ENCODE results near the gene CSRNP3.

- TF ChIP-seq E2F8 (IDR thresholded peaks at IDR 0.05; ENCODE audit: low read depth, partially characterized antibody) (no peak), NR2C2 (IDR thresholded peaks at IDR 0.05; ENCODE audit: borderline replicate concordance, control insufficient read depth, insufficient read length, low read depth) (no peak), MAX (IDR thresholded peaks at IDR 0.05; ENCODE audit: low read depth, low read length) (no peak), CBX5 (IDR thresholded peaks at IDR 0.05; ENCODE audit: low read depth) (no peak), POLR2A (IDR thresholded peaks at IDR 0.05; ENCODE audit: low read depth, low read length) (no peak), FOXM1 (IDR thresholded peaks at IDR 0.05; ENCODE audit: low read depth, low read length) (no peak), MTA3 (IDR thresholded peaks at IDR 0.05; ENCODE audit: borderline replicate concordance, low read length) (no peak), CTCF (IDR thresholded peaks at IDR 0.05 in 2 of 3, conservative IDR thresholded peaks at IDR 0.05 in 1 of 3; ENCODE audit: control insufficient read depth in 2 of 3, extremely low read depth in 1 of 3, insufficient read depth in 1 of 3, low read depth in 3 of 3, low read length in 3 of 3) (no peak), SP1 (IDR thresholded peaks at IDR 0.05; ENCODE audit: low read depth, low read length) (no peak)
Measured at GRCh38 chr2:165594231-165594934, 124.9 kb downstream of the CSRNP3 start.

Measured in GM12878 (cell line).